MM.1S (cell line): Measurements from ENCODE around the gene NME7.

ENCODE experiments used
- DNase-seq: peaks from one replicate; pipeline ENCODE4 v3.0.0-alpha.2; 2015
- H2AFZ ChIP-seq: fragments of 300-600 bp; sonication (generic); 2 replicates; pipeline ENCODE4 v1.6.0; 2016; ENCODE audit warnings: antibody characterized with exemption, low read length
- H3F3A ChIP-seq: fragments of 300-600 bp; sonication (generic); 2 replicates; pipeline ENCODE4 v1.6.1; 2016; ENCODE audit warnings: mild to moderate bottlenecking, antibody characterized with exemption, low read length, moderate library complexity, mixed read lengths; ENCODE audit not compliant: insufficient read depth
- H3K27ac ChIP-seq: fragments of 300-600 bp; sonication (generic); 2 replicates; pipeline ENCODE4 v1.5.1; 2016; ENCODE audit warnings: mild to moderate bottlenecking, low read length
- H3K27me3 ChIP-seq: fragments of 300-600 bp; sonication (generic); replicated peaks from 2 replicates; pipeline ENCODE4 v1.6.0; 2016; ENCODE audit warnings: low read length; ENCODE audit not compliant: insufficient read depth
- H3K36me3 ChIP-seq: fragments of 300-600 bp; sonication (generic); replicated peaks from 2 replicates; pipeline ENCODE4 v1.6.1; 2016; ENCODE audit warnings: mild to moderate bottlenecking, low read length, mixed read lengths; ENCODE audit not compliant: insufficient read depth
- H3K4me1 ChIP-seq: fragments of 300-600 bp; sonication (generic); 2 replicates; pipeline ENCODE4 v1.6.1; 2016; ENCODE audit warnings: low read length, mixed read lengths
- H3K4me2 ChIP-seq: fragments of 300-600 bp; sonication (generic); 2 replicates; pipeline ENCODE4 v1.6.0; 2016; ENCODE audit warnings: low read depth, low read length
- H3K4me3 ChIP-seq: fragments of 300-600 bp; sonication (generic); 2 replicates; pipeline ENCODE4 v1.5.1; 2016; ENCODE audit warnings: low read length, mixed read lengths
- H3K79me2 ChIP-seq: fragments of 300-600 bp; sonication (generic); 2 replicates; pipeline ENCODE4 v1.6.1; 2016; ENCODE audit warnings: mixed run types, low read length, mixed read lengths
- H3K9ac ChIP-seq: fragments of 300-600 bp; sonication (generic); 2 replicates; pipeline ENCODE4 v1.6.1; 2016; ENCODE audit warnings: low read length, mixed read lengths
- H3K9me2 ChIP-seq: fragments of 300-600 bp; sonication (generic); replicated peaks from 2 replicates; pipeline ENCODE4 v1.6.1; 2016; ENCODE audit warnings: mild to moderate bottlenecking, low read length, mixed read lengths; ENCODE audit not compliant: insufficient read depth
- H3K9me3 ChIP-seq: fragments of 300-600 bp; sonication (generic); replicated peaks from 2 replicates; pipeline ENCODE4 v1.6.1; 2016; ENCODE audit warnings: mild to moderate bottlenecking, low read length, mixed read lengths; ENCODE audit not compliant: insufficient read depth
- H4K20me1 ChIP-seq: fragments of 300-600 bp; sonication (generic); 2 replicates; pipeline ENCODE4 v1.6.1; 2016; ENCODE audit warnings: mild to moderate bottlenecking, low read length, moderate library complexity, mixed read lengths; ENCODE audit not compliant: insufficient read depth
- CTCF ChIP-seq: fragments of 300-600 bp; sonication (generic); IDR thresholded peaks from 2 replicates; pipeline ENCODE4 v1.5.1; 2016; ENCODE audit warnings: antibody characterized with exemption, low read length, mixed read lengths
- EZH2 ChIP-seq: fragments of 300-600 bp; sonication (generic); optimal IDR thresholded peaks from 2 replicates; pipeline ENCODE3; 2017; ENCODE audit warnings: low read depth, mild to moderate bottlenecking, antibody characterized with exemption, low read length, mixed read lengths
- EZH2phosphoT487 ChIP-seq: fragments of 300-600 bp; sonication (generic); IDR thresholded peaks from 2 replicates; pipeline ENCODE4 v1.6.1; 2018; ENCODE audit warnings: antibody characterized with exemption, low read length

Gene NME7

GRCh38 chr1:169395955-169396354, 28.4 kb upstream of the NME7 start:
- H4K20me1 ChIP-seq: no peaks in the 10 kb centered on the region
- H3K27ac ChIP-seq: no peak overlapping the region
- H3K4me3 ChIP-seq: no peak overlapping the region
- DNase-seq: no peak
- no peaks in the 10 kb centered on the region for H3K27me3 ChIP-seq
- no peak overlapping the region for H3K9ac ChIP-seq
- no peak overlapping the region for H3K4me2 ChIP-seq
- no peaks in the 10 kb centered on the region for H3K79me2 ChIP-seq
- no peaks in the 10 kb centered on the region for H3K36me3 ChIP-seq
- no peaks in the 10 kb centered on the region for H3K4me1 ChIP-seq
- no peaks in the 10 kb centered on the region for H3K9me3 ChIP-seq
- TF ChIP-seq EZH2 (no peak), CTCF (no peak), EZH2phosphoT487 (no peak)
- H2AFZ ChIP-seq: no peak overlapping the region
- H3F3A ChIP-seq: no peaks in the 10 kb centered on the region
- no peaks in the 10 kb centered on the region for H3K9me2 ChIP-seq

- Histone ChIP-seq H3K27me3 (no peaks in the 10 kb centered on the region), H3K4me1 (no peaks in the 10 kb centered on the region), H3K4me2 (no peak overlapping the region), H2AFZ (no peak overlapping the region), H3K9ac (no peak overlapping the region), H3K79me2 (no peaks in the 10 kb centered on the region), H3K4me3 (no peak overlapping the region), H4K20me1 (no peaks in the 10 kb centered on the region), H3K9me3 (no peaks in the 10 kb centered on the region), H3K27ac (no peak overlapping the region), H3K9me2 (no peaks in the 10 kb centered on the region), H3F3A (no peaks in the 10 kb centered on the region), H3K36me3 (no peaks in the 10 kb centered on the region)
- no peak for TF ChIP-seq EZH2phosphoT487
- TF ChIP-seq EZH2: no peak
- TF ChIP-seq CTCF: no peak
- no peak for DNase-seq
These were observed 24.8 kb upstream of the NME7 start for GRCh38 chr1:169392406-169392805.

- Histone ChIP-seq H3K9me2 (no peaks in the 10 kb centered on the region), H3K4me2 (no peak overlapping the region), H3K4me1 (no peaks in the 10 kb centered on the region), H3K9ac (no peak overlapping the region), H3K79me2 (no peaks in the 10 kb centered on the region), H3F3A (no peaks in the 10 kb centered on the region), H3K27me3 (no peaks in the 10 kb centered on the region), H3K36me3 (no peaks in the 10 kb centered on the region), H3K9me3 (no peaks in the 10 kb centered on the region), H2AFZ (no peak overlapping the region), H3K4me3 (no peak overlapping the region), H4K20me1 (no peaks in the 10 kb centered on the region), H3K27ac (no peak overlapping the region)
- no peak for DNase-seq
- TF ChIP-seq CTCF (no peak), EZH2 (no peak), EZH2phosphoT487 (no peak)
These were observed 22.7 kb upstream of the NME7 start for GRCh38 chr1:169390303-169390702.

- H3F3A ChIP-seq: no peaks in the 10 kb centered on the region
- TF ChIP-seq EZH2phosphoT487 (no peak), EZH2 (no peak), CTCF (no peak)
These were observed 19.8 kb upstream of the NME7 start for GRCh38 chr1:169387399-169387798.

More at GRCh38 chr1:169387399-169387798, 19.8 kb upstream of the NME7 start:
- Histone ChIP-seq H3K27me3 (no peaks in the 10 kb centered on the region), H3K4me2 (no peak overlapping the region), H3K9me3 (no peaks in the 10 kb centered on the region), H3K79me2 (no peaks in the 10 kb centered on the region), H3K9ac (no peak overlapping the region), H3K4me3 (no peak overlapping the region), H3K4me1 (no peaks in the 10 kb centered on the region), H3K36me3 (no peaks in the 10 kb centered on the region), H3K27ac (no peak overlapping the region), H3K9me2 (no peaks in the 10 kb centered on the region), H4K20me1 (no peaks in the 10 kb centered on the region), H2AFZ (no peak overlapping the region)
- DNase-seq: no peak
